KMS-11 (cell line): ENCODE measurements around the gene SYNE3.

Experiments used
- H2AFZ ChIP-seq: fragments of 200-600 bp; sonication (generic); 2 replicates; pipeline ENCODE4 v1.6.1; 2016; ENCODE audit warnings: antibody characterized with exemption, mixed run types, low read depth
- H3K27ac ChIP-seq: fragments of 200-600 bp; sonication (generic); 2 replicates; pipeline ENCODE4 v1.6.1; 2016; ENCODE audit warnings: mild to moderate bottlenecking, mixed run types
- H3K27me3 ChIP-seq: fragments of 200-600 bp; sonication (generic); 2 replicates; pipeline ENCODE4 v1.6.1; 2017; ENCODE audit warnings: mild to moderate bottlenecking, low read depth, mixed run types, moderate library complexity; ENCODE audit not compliant: insufficient read depth
- H3K36me3 ChIP-seq: fragments of 200-600 bp; sonication (generic); 2 replicates; pipeline ENCODE4 v1.6.1; 2017; ENCODE audit warnings: mild to moderate bottlenecking, mixed run types; ENCODE audit not compliant: insufficient read depth
- H3K4me1 ChIP-seq: fragments of 200-600 bp; sonication (generic); 2 replicates; pipeline ENCODE4 v1.6.1; 2016; ENCODE audit warnings: mild to moderate bottlenecking, low read depth, mixed run types; ENCODE audit not compliant: poor library complexity, severe bottlenecking
- H3K4me2 ChIP-seq: fragments of 200-600 bp; sonication (generic); 2 replicates; pipeline ENCODE4 v1.7.0; 2016; ENCODE audit warnings: mild to moderate bottlenecking, mixed run types
- H3K4me3 ChIP-seq: fragments of 200-600 bp; sonication (generic); IDR thresholded peaks from 2 replicates; pipeline ENCODE4 v1.6.1; 2017; ENCODE audit warnings: low read depth, low read length, mixed read lengths; ENCODE audit not compliant: insufficient read depth
- H3K79me2 ChIP-seq: fragments of 200-600 bp; sonication (generic); 2 replicates; pipeline ENCODE4 v1.6.1; 2016; ENCODE audit warnings: low read depth, mixed run types; ENCODE audit not compliant: insufficient read depth
- H3K9ac ChIP-seq: fragments of 200-600 bp; sonication (generic); 2 replicates; pipeline ENCODE4 v1.6.1; 2016; ENCODE audit warnings: mild to moderate bottlenecking, mixed run types
- H4K20me1 ChIP-seq: fragments of 200-600 bp; sonication (generic); 2 replicates; pipeline ENCODE4 v1.6.1; 2016; ENCODE audit warnings: mild to moderate bottlenecking, mixed run types; ENCODE audit not compliant: insufficient read depth
- TF ChIP-seq, protein P1 (sequence below): fragments of 200-600 bp; sonication (generic); conservative IDR thresholded peaks from 2 replicates; pipeline ENCODE4 v1.6.1; 2017; ENCODE audit warnings: low read depth, mild to moderate bottlenecking, antibody characterized with exemption, low read length, moderate library complexity, mixed read lengths

SYNE3 gene

DNA sequence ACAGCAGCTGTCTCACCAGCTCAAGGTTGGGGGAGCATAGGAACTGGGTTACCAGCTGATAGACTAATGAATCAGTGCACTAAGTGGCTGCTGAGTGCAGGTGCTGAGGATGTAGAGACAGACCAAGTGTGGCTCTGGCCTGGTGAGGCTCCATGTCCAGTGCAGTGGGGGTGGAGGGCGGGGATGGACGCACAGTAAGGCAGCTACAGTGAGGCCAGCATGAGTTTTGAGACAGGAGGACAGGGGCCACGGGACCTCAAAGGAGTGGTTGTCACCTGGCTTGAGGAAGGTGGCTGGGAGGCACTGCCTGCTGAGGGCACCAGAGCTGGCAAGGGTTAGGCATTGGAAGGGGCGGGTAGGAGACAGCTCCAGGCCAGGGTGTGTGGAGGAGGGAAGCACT, 37.0 kb downstream of the SYNE3 start:
- Histone ChIP-seq H3K36me3 (no peaks in the 10 kb centered on the region), H2AFZ (no peak overlapping the region), H3K79me2 (0 out of 2 replicates have a peak, but pooled peaks cover 6% of the 10 kb centered on the region), H3K27me3 (no peaks in the 10 kb centered on the region), H3K9ac (no peak overlapping the region), H3K4me3 (no peak overlapping the region), H3K27ac (no peak overlapping the region), H3K4me1 (no peaks in the 10 kb centered on the region), H3K4me2 (no peak overlapping the region), H4K20me1 (no peaks in the 10 kb centered on the region)
- TF ChIP-seq, protein P1, sequence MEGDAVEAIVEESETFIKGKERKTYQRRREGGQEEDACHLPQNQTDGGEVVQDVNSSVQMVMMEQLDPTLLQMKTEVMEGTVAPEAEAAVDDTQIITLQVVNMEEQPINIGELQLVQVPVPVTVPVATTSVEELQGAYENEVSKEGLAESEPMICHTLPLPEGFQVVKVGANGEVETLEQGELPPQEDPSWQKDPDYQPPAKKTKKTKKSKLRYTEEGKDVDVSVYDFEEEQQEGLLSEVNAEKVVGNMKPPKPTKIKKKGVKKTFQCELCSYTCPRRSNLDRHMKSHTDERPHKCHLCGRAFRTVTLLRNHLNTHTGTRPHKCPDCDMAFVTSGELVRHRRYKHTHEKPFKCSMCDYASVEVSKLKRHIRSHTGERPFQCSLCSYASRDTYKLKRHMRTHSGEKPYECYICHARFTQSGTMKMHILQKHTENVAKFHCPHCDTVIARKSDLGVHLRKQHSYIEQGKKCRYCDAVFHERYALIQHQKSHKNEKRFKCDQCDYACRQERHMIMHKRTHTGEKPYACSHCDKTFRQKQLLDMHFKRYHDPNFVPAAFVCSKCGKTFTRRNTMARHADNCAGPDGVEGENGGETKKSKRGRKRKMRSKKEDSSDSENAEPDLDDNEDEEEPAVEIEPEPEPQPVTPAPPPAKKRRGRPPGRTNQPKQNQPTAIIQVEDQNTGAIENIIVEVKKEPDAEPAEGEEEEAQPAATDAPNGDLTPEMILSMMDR: no peak

DNA sequence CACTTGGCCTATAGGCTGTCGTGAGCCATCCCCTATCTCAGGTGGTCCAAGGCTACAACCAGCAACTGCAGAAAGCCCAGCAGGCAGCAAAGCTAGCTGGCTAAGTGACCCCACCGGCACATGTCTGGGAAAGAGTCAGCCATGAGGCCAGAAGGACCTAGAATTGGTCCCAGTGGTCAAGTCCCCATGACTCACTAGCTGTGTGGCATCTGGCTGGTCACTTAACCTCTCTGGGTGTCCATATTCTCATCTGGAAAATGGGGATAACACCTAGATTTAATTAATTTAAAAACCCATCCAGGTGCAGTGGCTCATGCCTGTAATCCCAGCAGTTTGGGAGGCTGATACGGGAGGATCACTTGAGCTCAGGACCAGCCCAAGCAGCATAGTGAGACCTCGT, 37.6 kb downstream of the SYNE3 start:
- H3K4me2 ChIP-seq: no peak overlapping the region
- no peak overlapping the region for H3K27ac ChIP-seq
- H3K79me2 ChIP-seq: 0 out of 2 replicates have a peak, but pooled peaks cover 6% of the 10 kb centered on the region
- H3K4me1 ChIP-seq: no peaks in the 10 kb centered on the region
- no peak overlapping the region for H3K4me3 ChIP-seq
- H3K36me3 ChIP-seq: no peaks in the 10 kb centered on the region
- TF ChIP-seq, protein P1: no peak
- no peaks in the 10 kb centered on the region for H4K20me1 ChIP-seq
- no peaks in the 10 kb centered on the region for H3K27me3 ChIP-seq
- no peak overlapping the region for H3K9ac ChIP-seq
- H2AFZ ChIP-seq: no peak overlapping the region

DNA sequence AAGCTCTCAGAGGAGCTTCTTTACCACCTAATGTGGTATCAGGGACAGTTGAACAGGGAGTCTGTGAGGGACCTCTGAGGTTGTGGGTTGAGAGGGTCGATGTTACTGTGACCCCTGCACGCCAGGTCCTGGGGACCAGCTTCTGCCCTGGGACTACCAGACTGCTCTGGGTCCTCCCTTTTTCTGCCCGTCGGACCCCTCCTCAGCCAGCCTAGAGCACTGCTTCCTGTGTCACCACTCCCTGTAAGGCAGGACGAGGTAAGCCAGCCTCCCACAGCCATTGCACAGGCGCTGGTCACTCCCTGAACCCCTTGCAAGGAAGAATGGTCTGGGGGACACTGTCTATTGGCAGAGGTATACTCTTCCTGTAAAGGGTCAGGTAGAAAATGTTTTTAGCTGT, 38.1 kb downstream of the SYNE3 start:
- Histone ChIP-seq H3K79me2 (0 out of 2 replicates have a peak, but pooled peaks cover 6% of the 10 kb centered on the region), H3K4me3 (no peak overlapping the region), H3K4me1 (no peaks in the 10 kb centered on the region), H3K9ac (no peak overlapping the region), H2AFZ (no peak overlapping the region), H3K4me2 (no peak overlapping the region), H3K27ac (no peak overlapping the region), H3K27me3 (no peaks in the 10 kb centered on the region), H3K36me3 (no peaks in the 10 kb centered on the region), H4K20me1 (no peaks in the 10 kb centered on the region)
- TF ChIP-seq, protein P1: no peak

DNA sequence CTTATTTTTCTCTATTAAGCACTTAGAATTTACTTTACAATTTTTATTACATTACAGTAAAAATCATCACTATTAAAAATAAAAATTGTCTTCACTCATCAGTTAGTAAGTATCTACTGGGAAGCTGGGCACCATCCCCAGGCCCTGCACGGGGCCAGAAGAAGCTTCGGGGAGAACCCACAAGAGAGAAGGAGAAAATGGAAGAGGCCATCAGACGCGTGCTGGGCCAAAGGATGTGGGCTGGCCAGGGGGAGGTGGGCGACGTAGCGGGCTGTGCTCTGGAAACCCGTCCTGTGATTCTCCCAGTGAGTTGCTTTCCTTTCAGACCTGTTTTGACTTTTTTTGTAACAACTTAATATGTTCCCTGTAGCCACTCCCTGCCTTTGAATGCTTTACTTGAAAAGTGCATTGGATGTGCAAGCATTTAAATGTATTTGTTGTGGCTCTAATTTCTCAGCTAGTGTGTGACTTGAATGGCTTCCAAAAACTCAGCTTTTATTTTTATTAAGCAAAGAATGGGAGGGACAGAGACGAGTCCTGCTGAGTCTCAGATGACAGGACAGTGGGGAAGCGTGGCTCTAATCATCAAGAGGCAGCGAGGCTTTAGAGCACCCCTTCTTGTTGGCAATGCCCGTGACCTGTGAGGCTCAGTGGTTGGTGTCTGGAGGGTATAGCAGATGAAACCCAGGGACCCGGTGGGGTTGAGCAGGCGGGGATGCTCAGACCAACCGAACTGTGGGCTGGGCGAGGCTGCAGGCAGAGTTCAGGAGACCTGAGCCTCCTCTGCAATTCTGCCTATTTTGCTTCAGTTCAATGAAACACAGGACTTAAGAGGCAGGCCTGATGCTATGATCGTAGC, 38.8 kb downstream of the SYNE3 start:
- H3K9ac ChIP-seq: no peak overlapping the region
- H3K4me1 ChIP-seq: no peaks in the 10 kb centered on the region
- no peak overlapping the region for H2AFZ ChIP-seq
- no peak overlapping the region for H3K4me2 ChIP-seq
- H3K27ac ChIP-seq: no peak overlapping the region
- H3K4me3 ChIP-seq: no peak overlapping the region
- TF ChIP-seq, protein P1: no peak
- H4K20me1 ChIP-seq: no peaks in the 10 kb centered on the region
- 0 out of 2 replicates have a peak, but pooled peaks cover 6% of the 10 kb centered on the region for H3K79me2 ChIP-seq
- no peaks in the 10 kb centered on the region for H3K27me3 ChIP-seq
- no peaks in the 10 kb centered on the region for H3K36me3 ChIP-seq
